Activated naive CD8-positive, alpha-beta T cell treated with anti-CD3 and anti-CD28 coated beads, Interleukin-2, amount 50 U/mL, for 24 hours (primary cell): ENCODE data around the gene JPH3.

Experiments used
- ATAC-seq: fragments of 150-1000 bp; cut with Tn5 transposase; one replicate; pipeline ENCODE4 v1.10.0; 2021
- DNase-seq: peaks from one replicate; pipeline ENCODE4 v3.0.0; 2021
- H3K27ac Mint-ChIP-seq: one replicate; pipeline ENCODE4 v1.8.0; 2021; ENCODE audit warnings: mild to moderate bottlenecking, mixed read lengths
- H3K27me3 Mint-ChIP-seq: one replicate; pipeline ENCODE4 v1.8.0; 2021; ENCODE audit warnings: mixed read lengths
- H3K36me3 Mint-ChIP-seq: one replicate; pipeline ENCODE4 v1.8.0; 2021; ENCODE audit warnings: low read depth, mixed read lengths
- H3K4me1 Mint-ChIP-seq: one replicate; pipeline ENCODE4 v1.8.0; 2021; ENCODE audit warnings: mixed read lengths
- H3K4me3 Mint-ChIP-seq: one replicate; pipeline ENCODE4 v1.8.0; 2021; ENCODE audit warnings: mild to moderate bottlenecking, moderate library complexity, mixed read lengths
- H3K9me3 Mint-ChIP-seq: one replicate; pipeline ENCODE4 v1.8.0; 2021; ENCODE audit warnings: mixed read lengths

Gene JPH3

DNA sequence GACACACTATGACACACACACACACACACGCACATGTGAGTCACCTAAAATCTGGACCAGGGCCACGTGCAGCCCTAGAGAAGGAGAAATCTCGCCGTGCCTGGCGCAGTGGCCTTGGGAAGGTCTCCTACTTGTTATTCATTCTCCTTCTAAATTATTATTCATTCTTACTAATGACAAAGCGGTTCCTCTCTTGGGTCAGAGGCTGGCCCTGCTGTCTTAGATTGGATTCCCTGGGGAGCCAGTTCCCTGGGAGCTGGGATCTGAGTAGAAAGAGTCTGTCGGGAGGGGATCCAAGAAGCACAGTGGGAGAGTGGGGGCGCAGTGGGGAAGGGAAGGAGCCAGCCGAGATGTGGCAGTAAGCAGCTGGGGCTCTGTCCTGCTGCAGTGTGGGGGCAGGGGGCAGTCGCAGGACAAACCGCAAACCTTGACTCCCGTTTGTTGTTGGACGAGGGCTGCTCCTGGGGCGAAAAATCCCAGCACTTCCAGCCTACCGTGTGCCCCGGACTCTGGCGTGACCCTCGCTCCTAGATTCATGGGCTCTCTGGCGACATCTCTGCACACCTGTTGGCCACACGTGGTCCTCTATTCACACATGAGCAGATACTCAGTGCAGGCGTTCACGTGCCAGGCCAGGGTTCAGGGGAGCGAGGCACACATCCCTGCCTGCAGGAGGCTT, 18.7 kb upstream of the JPH3 start:
- peaks cover 50% of the 10 kb centered on the region for H3K27me3 Mint-ChIP-seq
- H3K27ac Mint-ChIP-seq: no peak overlapping the region
- H3K4me1 Mint-ChIP-seq: peaks cover 2% of the 10 kb centered on the region
- no peaks in the 10 kb centered on the region for H3K36me3 Mint-ChIP-seq
- H3K4me3 Mint-ChIP-seq: no peak overlapping the region
- ATAC-seq (no peak), DNase-seq (no peak)
- H3K9me3 Mint-ChIP-seq: no peaks in the 10 kb centered on the region

DNA sequence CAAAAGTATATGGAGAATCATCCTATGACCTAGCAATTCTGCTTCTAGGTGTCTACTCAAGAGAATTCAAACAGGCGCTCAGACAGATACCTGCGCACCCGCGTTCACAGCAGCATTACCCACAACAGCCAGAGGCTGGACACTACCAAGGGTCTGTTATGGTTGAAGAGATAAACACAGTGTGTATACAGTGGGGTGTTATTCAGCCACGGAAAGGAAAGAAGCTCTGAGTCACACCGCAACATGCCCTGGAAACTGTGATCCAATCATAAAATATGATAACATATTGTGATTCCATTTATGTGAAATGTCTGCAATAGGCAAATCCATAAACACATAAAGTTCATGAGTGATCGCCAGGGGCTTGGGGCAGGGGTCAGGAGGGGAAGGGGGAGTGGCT, 18.0 kb upstream of the JPH3 start:
- no peak overlapping the region for H3K4me3 Mint-ChIP-seq
- no peaks in the 10 kb centered on the region for H3K36me3 Mint-ChIP-seq
- DNase-seq (no peak), ATAC-seq (no peak)
- H3K27me3 Mint-ChIP-seq: peaks cover 55% of the 10 kb centered on the region
- H3K9me3 Mint-ChIP-seq: no peaks in the 10 kb centered on the region
- H3K4me1 Mint-ChIP-seq: peaks cover 5% of the 10 kb centered on the region
- no peak overlapping the region for H3K27ac Mint-ChIP-seq

DNA sequence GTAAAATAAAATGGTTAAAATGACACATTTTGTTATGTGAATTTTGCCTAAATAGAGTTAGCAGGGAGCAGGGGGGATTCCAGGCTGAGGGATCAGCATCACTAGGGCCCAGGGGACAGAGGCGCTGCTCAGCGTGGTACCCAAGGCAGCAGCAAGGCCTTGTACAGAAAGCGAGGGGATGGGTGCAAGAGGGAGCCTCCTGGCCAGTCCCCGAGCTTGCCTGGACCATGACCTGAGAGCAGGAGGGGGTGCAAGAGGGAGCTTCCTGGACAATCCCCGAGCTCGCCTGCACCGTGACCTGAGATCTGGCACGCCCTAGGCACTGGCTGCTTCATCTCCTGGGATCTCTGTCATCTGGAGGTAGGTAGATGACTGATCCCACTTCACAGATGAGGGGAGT, 17.3 kb upstream of the JPH3 start:
- no peak for DNase-seq
- no peak for ATAC-seq
- Mint-ChIP-seq H3K27ac (no peak overlapping the region), H3K9me3 (no peaks in the 10 kb centered on the region), H3K4me3 (no peak overlapping the region), H3K4me1 (peaks cover 5% of the 10 kb centered on the region), H3K27me3 (peaks cover 55% of the 10 kb centered on the region), H3K36me3 (no peaks in the 10 kb centered on the region)

DNA sequence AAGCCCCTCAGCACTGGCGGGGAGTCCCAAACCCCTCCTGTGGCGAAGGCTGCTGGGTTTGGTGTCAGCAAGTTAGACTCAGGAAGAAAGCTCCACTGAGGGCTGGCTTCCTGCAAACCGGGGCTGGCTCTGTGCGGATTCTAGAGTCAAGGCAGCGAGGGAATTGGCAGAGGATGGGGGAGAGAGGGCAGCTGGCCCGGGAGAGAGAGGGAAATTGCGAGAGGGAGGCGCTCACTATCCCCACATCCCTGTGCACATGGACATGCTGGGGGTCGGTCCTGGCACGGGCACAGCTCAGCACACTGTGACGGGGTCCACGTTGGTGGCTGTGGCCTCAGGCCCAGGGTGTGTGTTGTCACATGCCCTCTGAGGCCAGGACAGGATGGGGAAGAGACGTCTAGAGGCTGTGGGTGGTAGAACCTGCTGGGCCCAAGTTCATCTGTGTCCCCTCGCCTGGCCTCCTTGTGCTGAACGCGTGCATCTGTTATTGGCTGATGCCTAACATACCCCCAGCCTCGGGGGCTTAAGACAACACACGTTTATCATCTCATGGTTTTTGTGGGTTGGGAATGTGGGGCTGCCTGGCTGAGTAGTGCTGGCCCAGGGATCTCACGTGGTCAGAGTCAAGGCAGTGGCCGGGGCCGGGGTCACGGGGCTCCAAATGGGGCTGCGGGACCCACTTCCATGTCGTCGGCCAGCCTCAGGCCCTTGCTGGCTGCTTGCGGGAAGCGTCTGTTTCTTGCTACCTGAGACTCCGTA, 16.7 kb upstream of the JPH3 start:
- ATAC-seq: no peak
- H3K4me1 Mint-ChIP-seq: peaks cover 5% of the 10 kb centered on the region
- DNase-seq: no peak
- H3K27ac Mint-ChIP-seq: no peak overlapping the region
- no peaks in the 10 kb centered on the region for H3K36me3 Mint-ChIP-seq
- peaks cover 60% of the 10 kb centered on the region for H3K27me3 Mint-ChIP-seq
- no peaks in the 10 kb centered on the region for H3K9me3 Mint-ChIP-seq
- H3K4me3 Mint-ChIP-seq: no peak overlapping the region

DNA sequence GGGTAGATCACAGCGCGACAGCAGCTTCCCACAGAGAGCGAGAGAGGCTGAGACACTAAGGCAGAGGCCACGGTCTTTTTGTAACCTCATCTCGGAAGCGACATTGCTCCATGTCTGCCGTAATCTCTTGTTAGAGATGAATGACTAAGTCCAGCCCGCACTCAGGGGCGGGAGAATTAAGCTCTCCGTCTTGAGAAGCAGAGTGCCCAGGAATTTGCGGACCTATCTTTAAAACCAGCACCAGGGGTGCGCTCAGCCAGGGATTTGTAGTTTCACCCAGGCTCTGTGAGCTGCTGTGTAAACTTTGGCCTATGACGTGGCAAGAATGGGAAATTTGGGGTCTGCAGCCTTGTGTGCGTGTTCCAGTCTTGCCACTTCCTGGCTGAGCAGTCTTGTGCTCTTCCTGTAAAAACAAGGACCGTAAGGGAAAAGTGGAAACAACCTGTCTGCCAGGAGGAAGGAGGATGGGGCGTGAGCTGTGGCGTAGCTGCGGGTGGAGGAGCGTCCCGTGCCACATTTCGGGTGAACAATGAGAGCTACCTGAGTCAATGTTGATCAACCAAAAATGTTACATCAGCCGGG, 16.0 kb upstream of the JPH3 start:
- Mint-ChIP-seq H3K36me3 (no peaks in the 10 kb centered on the region), H3K27me3 (peaks cover 61% of the 10 kb centered on the region), H3K4me1 (peaks cover 3% of the 10 kb centered on the region), H3K9me3 (no peaks in the 10 kb centered on the region), H3K4me3 (no peak overlapping the region), H3K27ac (no peak overlapping the region)
- DNase-seq (no peak), ATAC-seq (no peak)

DNA sequence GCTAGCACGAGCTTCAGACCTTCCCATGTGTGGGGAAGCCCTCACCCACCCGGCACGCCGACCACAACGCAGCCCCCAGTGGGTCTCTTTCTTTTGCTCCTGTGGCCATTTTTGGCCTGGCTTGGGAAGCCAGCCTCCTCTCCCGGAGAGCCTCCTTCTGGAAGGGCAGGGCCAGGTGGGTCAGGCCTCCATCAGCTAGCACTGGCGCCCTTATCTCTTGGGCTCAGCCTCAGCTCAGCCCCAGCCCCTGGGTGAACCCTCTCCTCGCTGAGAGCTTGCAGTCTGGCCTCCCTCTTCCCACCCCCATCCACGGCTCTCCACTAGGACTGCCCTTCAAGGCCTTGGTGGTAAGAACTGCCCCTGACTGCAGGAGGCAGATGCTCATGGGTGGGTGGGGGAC, 14.7 kb upstream of the JPH3 start:
- no peak overlapping the region for H3K4me3 Mint-ChIP-seq
- no peak overlapping the region for H3K27ac Mint-ChIP-seq
- DNase-seq (no peak), ATAC-seq (no peak)
- H3K36me3 Mint-ChIP-seq: no peaks in the 10 kb centered on the region
- H3K9me3 Mint-ChIP-seq: no peaks in the 10 kb centered on the region
- peaks cover 62% of the 10 kb centered on the region for H3K27me3 Mint-ChIP-seq
- peaks cover 3% of the 10 kb centered on the region for H3K4me1 Mint-ChIP-seq

DNA sequence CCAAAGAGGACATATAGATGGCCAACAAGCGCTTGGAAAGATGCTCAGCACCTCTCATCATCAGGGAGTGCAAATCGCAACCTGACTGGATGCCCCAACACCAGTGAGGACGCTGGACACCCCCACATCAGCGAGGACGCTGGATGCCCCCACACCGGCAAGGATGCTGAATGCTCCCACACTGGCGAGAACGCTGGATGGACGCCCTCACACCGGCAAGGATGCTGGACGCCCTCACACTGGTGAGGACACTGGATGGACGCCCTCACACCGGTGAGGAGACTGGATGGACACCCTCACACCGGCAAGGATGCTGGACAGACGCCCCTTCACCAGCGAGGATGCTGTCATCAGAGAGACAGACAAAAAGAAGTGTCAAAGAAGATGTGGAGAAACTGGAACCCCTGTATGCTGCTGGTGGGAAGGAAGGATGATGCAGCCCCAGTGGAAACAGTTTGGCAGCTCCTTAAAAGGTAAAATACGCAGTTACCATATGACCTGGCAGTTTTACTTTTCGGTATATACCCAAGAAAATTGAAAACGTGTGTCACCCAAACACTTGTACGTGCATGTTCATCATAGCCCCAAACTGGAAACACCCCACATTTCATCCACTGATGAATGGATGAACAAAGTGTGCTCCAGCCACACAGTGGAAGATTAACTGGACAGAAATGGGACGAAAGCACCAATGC, 10.1 kb upstream of the JPH3 start:
- Mint-ChIP-seq H3K36me3 (no peaks in the 10 kb centered on the region), H3K27me3 (peaks cover 53% of the 10 kb centered on the region), H3K4me3 (no peak overlapping the region), H3K4me1 (peaks cover 3% of the 10 kb centered on the region), H3K27ac (no peak overlapping the region), H3K9me3 (no peaks in the 10 kb centered on the region)
- DNase-seq (no peak), ATAC-seq (no peak)

DNA sequence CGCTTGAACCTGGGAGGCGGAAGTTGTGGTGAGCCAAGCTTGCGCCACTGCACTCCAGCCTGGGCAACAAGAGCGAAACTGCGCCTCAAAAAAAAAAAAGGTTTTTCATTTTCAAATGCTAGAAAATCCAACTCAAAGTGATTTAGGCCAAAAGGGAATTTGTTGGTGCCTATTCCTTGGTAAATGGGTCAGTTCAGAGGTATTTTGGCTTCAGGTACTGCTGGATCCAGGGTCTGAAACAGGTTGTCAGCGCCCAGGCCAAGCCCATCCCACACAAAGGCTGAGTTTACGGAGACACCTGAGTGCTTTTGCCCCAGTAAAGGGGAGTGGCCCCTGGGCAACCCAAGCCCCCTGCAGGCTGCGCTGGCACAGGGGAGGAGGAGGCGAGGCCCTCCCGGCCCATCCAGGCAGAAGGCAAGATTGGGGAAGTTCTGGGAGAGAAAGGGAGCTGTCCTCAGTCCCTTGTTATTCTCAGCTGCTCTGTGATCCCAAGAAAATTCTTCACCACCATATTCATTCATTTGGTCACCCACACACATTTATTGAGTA, 8.5 kb upstream of the JPH3 start:
- Mint-ChIP-seq H3K27ac (no peak overlapping the region), H3K27me3 (peaks cover 43% of the 10 kb centered on the region)

DNA sequence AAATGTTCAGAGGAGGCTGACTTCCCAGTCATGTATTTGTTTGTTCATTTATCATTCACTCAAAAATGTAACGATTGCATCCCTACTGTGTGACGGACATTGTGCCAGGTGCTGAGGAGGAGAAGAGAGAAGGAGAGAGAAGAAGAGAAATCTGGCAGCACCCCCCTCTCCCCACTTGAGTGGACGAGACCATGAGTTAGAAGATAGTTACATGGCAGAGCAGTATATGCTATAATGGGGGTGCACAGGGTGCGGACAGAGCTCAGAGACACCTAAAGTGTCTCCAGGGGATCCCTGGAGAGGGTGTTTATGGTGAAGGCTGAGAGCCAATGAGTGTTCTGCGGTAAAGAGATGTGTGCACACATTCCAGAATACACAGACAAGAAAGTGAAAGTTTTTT, 6.6 kb upstream of the JPH3 start:
- DNase-seq (no peak), ATAC-seq (no peak)
- Mint-ChIP-seq H3K27ac (no peak overlapping the region), H3K36me3 (no peaks in the 10 kb centered on the region), H3K4me1 (no peaks in the 10 kb centered on the region), H3K4me3 (no peak overlapping the region), H3K9me3 (no peaks in the 10 kb centered on the region), H3K27me3 (peaks cover 45% of the 10 kb centered on the region)

More for the DNA sequence above, 8.5 kb upstream of the JPH3 start:
- Mint-ChIP-seq H3K9me3 (no peaks in the 10 kb centered on the region), H3K36me3 (no peaks in the 10 kb centered on the region), H3K4me3 (no peak overlapping the region), H3K4me1 (peaks cover 1% of the 10 kb centered on the region)
- no peak for DNase-seq
- ATAC-seq: no peak

DNA sequence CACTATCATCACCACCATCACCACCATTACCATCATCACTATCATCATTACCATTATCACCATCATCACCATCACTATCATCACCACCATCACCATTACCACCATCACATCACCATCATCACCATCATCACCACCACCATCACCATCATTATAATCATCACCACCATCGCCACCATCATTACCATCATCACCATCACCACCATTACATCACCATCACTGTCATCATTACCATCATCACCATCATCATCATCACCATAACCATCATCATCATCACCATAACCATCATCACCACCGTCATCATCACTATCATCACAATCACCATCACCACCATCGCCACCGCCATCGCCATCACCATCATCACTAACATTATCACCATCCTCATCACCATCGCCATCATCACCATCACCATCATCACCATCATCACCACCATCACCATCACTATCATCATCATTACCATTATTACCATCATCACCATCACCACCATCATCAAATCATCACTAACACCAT, 4.9 kb upstream of the JPH3 start:
- H3K27me3 Mint-ChIP-seq: peaks cover 47% of the 10 kb centered on the region

DNA sequence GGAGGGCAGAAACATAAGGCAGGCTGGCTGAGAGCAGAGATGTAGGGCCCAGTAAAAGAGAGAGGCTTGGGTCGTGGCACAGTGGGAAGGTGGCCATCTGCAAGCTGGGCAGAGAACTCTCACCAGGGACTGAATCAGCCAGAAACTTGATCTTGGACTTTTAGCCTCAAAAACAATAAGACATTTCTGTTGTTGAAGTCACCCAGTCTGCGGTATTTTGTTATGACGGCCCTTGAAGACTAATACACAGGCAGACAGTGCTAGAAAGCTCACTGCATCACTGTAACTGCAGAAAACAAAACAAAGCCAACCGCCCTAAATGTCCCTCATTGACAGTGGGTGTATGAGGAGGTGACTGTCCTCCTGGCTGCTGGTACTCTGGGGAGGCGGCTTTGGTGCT, 3.9 kb upstream of the JPH3 start:
- H3K36me3 Mint-ChIP-seq: no peaks in the 10 kb centered on the region
- DNase-seq (no peak), ATAC-seq (no peak)
- H3K4me3 Mint-ChIP-seq: no peak overlapping the region
- H3K27me3 Mint-ChIP-seq: peaks cover 51% of the 10 kb centered on the region
- H3K4me1 Mint-ChIP-seq: peaks cover 4% of the 10 kb centered on the region
- no peak overlapping the region for H3K27ac Mint-ChIP-seq
- H3K9me3 Mint-ChIP-seq: no peaks in the 10 kb centered on the region

More for the DNA sequence above, 4.9 kb upstream of the JPH3 start:
- Mint-ChIP-seq H3K36me3 (no peaks in the 10 kb centered on the region), H3K9me3 (no peaks in the 10 kb centered on the region), H3K4me3 (no peak overlapping the region), H3K4me1 (no peaks in the 10 kb centered on the region), H3K27ac (no peak overlapping the region)
- ATAC-seq: no peak
- no peak for DNase-seq

DNA sequence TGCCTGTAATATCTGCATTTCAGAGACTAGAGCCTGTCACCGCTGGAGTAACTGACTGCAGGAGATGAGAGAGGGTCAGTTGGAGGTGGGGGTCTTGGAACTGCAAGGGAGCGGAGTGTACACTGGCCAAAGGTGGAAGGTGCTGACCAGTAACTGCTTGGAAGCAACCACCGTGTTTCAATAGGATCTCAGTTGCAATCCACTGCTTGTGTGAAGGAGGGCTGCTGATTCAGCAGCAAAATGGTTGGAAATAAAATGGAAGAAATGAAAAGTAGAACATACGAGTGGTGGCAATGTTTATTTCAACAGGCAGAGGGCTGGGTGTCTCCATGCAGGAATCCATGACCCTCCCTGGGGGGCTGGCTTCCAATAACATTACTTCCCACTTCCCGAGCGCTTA, 2.1 kb upstream of the JPH3 start:
- DNase-seq (no peak), ATAC-seq (no peak)
- Mint-ChIP-seq H3K4me1 (peaks cover 10% of the 10 kb centered on the region), H3K9me3 (no peaks in the 10 kb centered on the region), H3K27me3 (peaks cover 57% of the 10 kb centered on the region), H3K27ac (no peak overlapping the region), H3K36me3 (no peaks in the 10 kb centered on the region), H3K4me3 (no peak overlapping the region)

DNA sequence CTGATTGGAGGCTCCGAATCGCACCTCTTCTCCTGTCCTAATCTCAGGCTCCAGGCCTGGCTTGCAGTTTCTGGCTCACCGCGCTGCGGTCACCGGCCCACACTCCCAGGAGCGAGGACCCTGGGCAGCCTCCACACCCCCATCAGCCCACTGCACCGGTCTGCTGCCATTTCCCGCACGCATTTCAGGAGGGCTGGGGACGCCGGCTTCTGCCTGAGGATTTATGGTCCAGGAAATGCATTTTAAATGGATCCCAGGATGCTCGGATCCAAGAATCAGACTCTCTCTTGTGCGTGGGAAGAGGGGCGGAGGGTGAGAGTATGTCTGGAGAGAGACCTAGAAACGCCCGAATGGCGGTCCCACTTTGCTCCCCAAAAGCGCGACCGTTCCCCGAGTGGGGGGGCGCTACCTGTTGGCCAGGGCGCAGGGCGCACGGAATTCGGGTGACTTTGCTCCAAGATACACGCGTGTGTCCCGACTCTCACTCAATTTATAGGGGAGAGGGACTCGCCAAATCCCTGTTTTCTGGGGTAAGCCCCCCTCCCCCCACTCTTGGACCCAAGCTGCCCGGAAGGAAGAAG, 817 bp upstream of the JPH3 start:
- Mint-ChIP-seq H3K27me3 (peaks cover 60% of the 10 kb centered on the region), H3K27ac (no peak overlapping the region), H3K36me3 (no peaks in the 10 kb centered on the region), H3K4me3 (no peak overlapping the region), H3K9me3 (no peaks in the 10 kb centered on the region), H3K4me1 (peaks cover 10% of the 10 kb centered on the region)
- DNase-seq (no peak), ATAC-seq (no peak)
